Testis (tissue), 2 donors: ENCODE measurements around the gene THSD4.

Source experiments
- POLR2A ChIP-seq: fragments of 450-650 bp; IDR thresholded peaks from one replicate; pipeline ENCODE4 v1.6.1; 2017; ENCODE audit warnings: antibody characterized with exemption, mild to moderate bottlenecking, moderate library complexity
- TF ChIP-seq, protein P1 (sequence below), 3 experiments: fragments of 450-650 bp in 2 of 3; fragments of 200-600 bp in 1 of 3; sonication (generic) in 1 of 3; IDR thresholded peaks; one replicate each; pipeline ENCODE4 v1.5.1; 2016 to 2019; ENCODE audit warnings: antibody characterized with exemption in 3 of 3, mild to moderate bottlenecking in 2 of 3, moderate library complexity in 1 of 3

DNA sequence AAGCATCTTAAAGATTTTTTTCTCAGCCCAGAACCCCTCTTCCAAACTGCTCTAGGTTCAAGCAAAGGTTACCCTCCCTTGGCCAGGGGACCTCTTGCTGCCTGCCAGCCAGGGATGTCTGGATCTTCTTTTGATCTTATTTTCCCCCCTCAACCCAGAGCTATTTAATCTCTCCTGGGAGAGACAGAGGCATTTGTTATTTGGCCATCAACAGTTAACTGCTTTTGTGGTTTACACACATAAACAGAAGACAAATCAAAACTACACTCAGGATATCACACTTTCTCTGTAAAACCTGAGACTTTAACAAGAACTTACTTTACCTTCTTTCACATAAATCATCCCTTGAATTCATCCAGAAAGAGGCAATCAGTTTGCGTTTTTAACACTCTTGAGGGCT, 272.5 kb downstream of the THSD4 start:
- TF ChIP-seq, protein P1, sequence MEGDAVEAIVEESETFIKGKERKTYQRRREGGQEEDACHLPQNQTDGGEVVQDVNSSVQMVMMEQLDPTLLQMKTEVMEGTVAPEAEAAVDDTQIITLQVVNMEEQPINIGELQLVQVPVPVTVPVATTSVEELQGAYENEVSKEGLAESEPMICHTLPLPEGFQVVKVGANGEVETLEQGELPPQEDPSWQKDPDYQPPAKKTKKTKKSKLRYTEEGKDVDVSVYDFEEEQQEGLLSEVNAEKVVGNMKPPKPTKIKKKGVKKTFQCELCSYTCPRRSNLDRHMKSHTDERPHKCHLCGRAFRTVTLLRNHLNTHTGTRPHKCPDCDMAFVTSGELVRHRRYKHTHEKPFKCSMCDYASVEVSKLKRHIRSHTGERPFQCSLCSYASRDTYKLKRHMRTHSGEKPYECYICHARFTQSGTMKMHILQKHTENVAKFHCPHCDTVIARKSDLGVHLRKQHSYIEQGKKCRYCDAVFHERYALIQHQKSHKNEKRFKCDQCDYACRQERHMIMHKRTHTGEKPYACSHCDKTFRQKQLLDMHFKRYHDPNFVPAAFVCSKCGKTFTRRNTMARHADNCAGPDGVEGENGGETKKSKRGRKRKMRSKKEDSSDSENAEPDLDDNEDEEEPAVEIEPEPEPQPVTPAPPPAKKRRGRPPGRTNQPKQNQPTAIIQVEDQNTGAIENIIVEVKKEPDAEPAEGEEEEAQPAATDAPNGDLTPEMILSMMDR (IDR thresholded peaks at IDR 0.05), result no peak
- no peak for TF ChIP-seq POLR2A
